HEK293 (cell line): ENCODE results near the gene CLIC5.

Source experiments
- CTCF ChIP-seq: fragments of 450-650 bp; formaldehyde crosslinking; IDR thresholded peaks from 2 replicates; pipeline ENCODE4 v1.5.1; 2016; ENCODE audit warnings: missing biosample characterization, missing genetic modification characterization
- ZBTB26 ChIP-seq: fragments of 450-650 bp; formaldehyde crosslinking; optimal IDR thresholded peaks from 2 replicates; pipeline ENCODE3; 2016; ENCODE audit warnings: missing biosample characterization, mild to moderate bottlenecking, missing genetic modification characterization
- ZNF416 ChIP-seq: fragments of 450-650 bp; formaldehyde crosslinking; IDR thresholded peaks from 2 replicates; pipeline ENCODE4 v1.5.1; 2016; ENCODE audit warnings: missing biosample characterization, missing genetic modification characterization

- TF ChIP-seq CTCF = no peak
- TF ChIP-seq ZNF416 (tag by site-specific recombination) = no peak
- no peak for TF ChIP-seq ZBTB26 (tag by site-specific recombination)
Measured at GRCh38 chr6:46039646-46040045, 24.0 kb upstream of the CLIC5 start.
